H1 (cell line): Measurements from ENCODE around the gene MYO15B. TPM values are rescaled to one million over a fixed set of nuclear protein-coding genes. Genes with fewer than 3 reads are reported as not detected.

Experiments used
- CBX5 ChIP-seq: fragments of 300-800, 300-1000 bp; sonication (generic); IDR thresholded peaks from 2 replicates; pipeline ENCODE4 v1.7.1; 2016; ENCODE audit warnings: antibody characterized with exemption, low read length, low read depth
- CHD7 ChIP-seq: fragments of 300-600 bp; sonication (generic); IDR thresholded peaks from 2 replicates; pipeline ENCODE4 v1.7.1; 2012; ENCODE audit warnings: low read length, moderate library complexity, mild to moderate bottlenecking, inconsistent platforms; ENCODE audit not compliant: insufficient replicate concordance
- EP300 ChIP-seq, 2 experiments: IDR thresholded peaks; 1 replicate in 1 of 2; 2 replicates in 1 of 2; pipeline ENCODE4 v1.6.1; 2011 to 2012; ENCODE audit warnings: low read depth in 2 of 2, low read length in 2 of 2, mild to moderate bottlenecking in 2 of 2, borderline replicate concordance in 1 of 2, inconsistent platforms in 1 of 2, moderate library complexity in 1 of 2
- EZH2 ChIP-seq: fragments of 200-600 bp; sonication (generic); IDR thresholded peaks from 2 replicates; pipeline ENCODE4 v1.7.1; 2012; ENCODE audit warnings: low read depth, mild to moderate bottlenecking, moderate library complexity, low read length, inconsistent platforms; ENCODE audit not compliant: severe bottlenecking
- JUN ChIP-seq: IDR thresholded peaks from 2 replicates; pipeline ENCODE4 v1.6.1; 2011; ENCODE audit warnings: low read depth, mild to moderate bottlenecking, improper control_type of control experiment, low read length
- KDM1A ChIP-seq: fragments of 200-600, 300-600 bp; sonication (generic); IDR thresholded peaks from 2 replicates; pipeline ENCODE4 v1.7.1; 2016; ENCODE audit warnings: mild to moderate bottlenecking, low read length, borderline replicate concordance
- NANOG ChIP-seq: IDR thresholded peaks from 2 replicates; pipeline ENCODE4 v1.6.1; 2011; ENCODE audit warnings: low read length, low read depth, mild to moderate bottlenecking, inconsistent platforms; ENCODE audit not compliant: insufficient read depth, poor library complexity, severe bottlenecking
- RBBP5 ChIP-seq: IDR thresholded peaks from 2 replicates; pipeline ENCODE4 v1.7.1; 2012; ENCODE audit warnings: low read depth, mild to moderate bottlenecking, inconsistent platforms, low read length, moderate library complexity, borderline replicate concordance
- TCF12 ChIP-seq: IDR thresholded peaks from 2 replicates; pipeline ENCODE4 v1.6.1; 2011; ENCODE audit warnings: low read depth, mild to moderate bottlenecking, low read length
- YY1 ChIP-seq: IDR thresholded peaks from 2 replicates; pipeline ENCODE4 v1.6.1; 2011; ENCODE audit warnings: low read depth, mild to moderate bottlenecking, low read length
- polyA plus RNA-seq, 7 experiments: library from polyadenylated mRNA; depleted of rRNA in 3 of 7; stranded (reverse) in 5 of 7; unstranded in 2 of 7; fragments of >200 nt in 5 of 7; fragments of 200-250 nt in 2 of 7; gene quantifications; 1 replicate in 5 of 7; 2 replicates in 1 of 7; 4 replicates in 1 of 7; pipeline versions ENCODE4 v1.2.1 to v1.2.3, GENCODE V29; 2011 to 2013; ENCODE audit warnings: missing spikeins in 2 of 7, mixed read lengths in 2 of 7
- total RNA-seq: library from RNA; stranded (reverse); fragmentation: NEBNext Ultra II Directional; extraction: Animal tissue kit (Norgen Biotek cat#: 25700); gene quantifications from 2 replicates; pipeline ENCODE4 v1.2.1, GENCODE V29; 2021

Gene MYO15B
- total and polyA plus RNA-seq, 2 of the 8 experiments (the other 6 are each of a cell fraction or from before 2014, with no cell fraction given), result 7.1 to 11.2 TPM

GRCh38 chr17:75542728-75543336, 44.8 kb upstream of the MYO15B start (continued):
- TF ChIP-seq CHD7 (no peak), KDM1A (no peak), TCF12 (no peak), EZH2 (no peak), CBX5 (no peak), NANOG (no peak), RBBP5 (no peak), YY1 (no peak), JUN (no peak), EP300 (IDR thresholded peaks at IDR 0.05; ENCODE audit: borderline replicate concordance in 1 of 2, low read depth in 2 of 2, low read length in 2 of 2) (no peak)
